ENCODE measurements around the gene WNT1.

DNA sequence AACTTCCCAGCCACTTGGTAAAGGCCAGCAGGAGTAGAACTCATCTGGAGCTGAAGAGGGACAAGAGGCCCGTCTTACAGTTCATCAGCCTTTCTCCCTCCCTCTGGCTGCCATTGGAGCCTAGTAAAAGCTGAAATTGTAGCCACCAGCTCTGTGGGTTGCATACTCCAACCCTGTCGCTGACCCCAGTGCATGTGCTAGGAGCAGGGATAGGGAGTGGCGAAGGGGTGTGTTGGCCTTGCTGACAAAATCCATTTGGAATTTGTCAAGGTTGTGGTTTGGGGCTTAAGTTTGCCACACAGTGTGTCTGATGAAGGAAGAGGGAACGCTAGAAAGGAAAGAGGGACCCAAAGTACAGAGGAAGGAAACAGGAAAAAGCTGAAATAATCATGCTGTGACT is 16.8 kb upstream of the WNT1 start:
- TF ChIP-seq, protein P1, sequence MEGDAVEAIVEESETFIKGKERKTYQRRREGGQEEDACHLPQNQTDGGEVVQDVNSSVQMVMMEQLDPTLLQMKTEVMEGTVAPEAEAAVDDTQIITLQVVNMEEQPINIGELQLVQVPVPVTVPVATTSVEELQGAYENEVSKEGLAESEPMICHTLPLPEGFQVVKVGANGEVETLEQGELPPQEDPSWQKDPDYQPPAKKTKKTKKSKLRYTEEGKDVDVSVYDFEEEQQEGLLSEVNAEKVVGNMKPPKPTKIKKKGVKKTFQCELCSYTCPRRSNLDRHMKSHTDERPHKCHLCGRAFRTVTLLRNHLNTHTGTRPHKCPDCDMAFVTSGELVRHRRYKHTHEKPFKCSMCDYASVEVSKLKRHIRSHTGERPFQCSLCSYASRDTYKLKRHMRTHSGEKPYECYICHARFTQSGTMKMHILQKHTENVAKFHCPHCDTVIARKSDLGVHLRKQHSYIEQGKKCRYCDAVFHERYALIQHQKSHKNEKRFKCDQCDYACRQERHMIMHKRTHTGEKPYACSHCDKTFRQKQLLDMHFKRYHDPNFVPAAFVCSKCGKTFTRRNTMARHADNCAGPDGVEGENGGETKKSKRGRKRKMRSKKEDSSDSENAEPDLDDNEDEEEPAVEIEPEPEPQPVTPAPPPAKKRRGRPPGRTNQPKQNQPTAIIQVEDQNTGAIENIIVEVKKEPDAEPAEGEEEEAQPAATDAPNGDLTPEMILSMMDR (IDR thresholded peaks at IDR 0.05; ENCODE audit: low read length) = no peak
- TF ChIP-seq EZH2 (optimal IDR thresholded peaks at IDR 0.05; ENCODE audit: low read depth, low read length) = no peak
